ENCODE measurements around the gene SOD1.
"Not testable (repeated sequence)": the region's sequence is repeated elsewhere in the genome, so short reads cannot be mapped to it uniquely, and the experiment has no call there.

SOD1 gene

DNA sequence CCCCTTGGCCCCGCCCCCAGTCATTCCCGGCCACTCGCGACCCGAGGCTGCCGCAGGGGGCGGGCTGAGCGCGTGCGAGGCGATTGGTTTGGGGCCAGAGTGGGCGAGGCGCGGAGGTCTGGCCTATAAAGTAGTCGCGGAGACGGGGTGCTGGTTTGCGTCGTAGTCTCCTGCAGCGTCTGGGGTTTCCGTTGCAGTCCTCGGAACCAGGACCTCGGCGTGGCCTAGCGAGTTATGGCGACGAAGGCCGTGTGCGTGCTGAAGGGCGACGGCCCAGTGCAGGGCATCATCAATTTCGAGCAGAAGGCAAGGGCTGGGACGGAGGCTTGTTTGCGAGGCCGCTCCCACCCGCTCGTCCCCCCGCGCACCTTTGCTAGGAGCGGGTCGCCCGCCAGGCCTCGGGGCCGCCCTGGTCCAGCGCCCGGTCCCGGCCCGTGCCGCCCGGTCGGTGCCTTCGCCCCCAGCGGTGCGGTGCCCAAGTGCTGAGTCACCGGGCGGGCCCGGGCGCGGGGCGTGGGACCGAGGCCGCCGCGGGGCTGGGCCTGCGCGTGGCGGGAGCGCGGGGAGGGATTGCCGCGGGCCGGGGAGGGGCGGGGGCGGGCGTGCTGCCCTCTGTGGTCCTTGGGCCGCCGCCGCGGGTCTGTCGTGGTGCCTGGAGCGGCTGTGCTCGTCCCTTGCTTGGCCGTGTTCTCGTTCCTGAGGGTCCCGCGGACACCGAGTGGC is at the start of gene SOD1:
SOD1 (plus strand) TSS at position 158 of the 723 bp plus-strand sequence; CDS start at position 235, 77 bp downstream.
- peak; percentile 91 to 94 (median 94) for DNase-seq (ENCODE audit: low read depth in 2 of 3, low spot score in 1 of 3)

- DNase-seq (ENCODE audit: low read depth in 2 of 3, low spot score in 1 of 3), result no peak
Measured at GRCh38 chr21:31611445-31611844, 48.0 kb upstream of the SOD1 start.

- no peak for DNase-seq (ENCODE audit: low read depth in 2 of 3, low spot score in 1 of 3)
Measured at GRCh38 chr21:31612894-31613785, 46.4 kb upstream of the SOD1 start.

DNA sequence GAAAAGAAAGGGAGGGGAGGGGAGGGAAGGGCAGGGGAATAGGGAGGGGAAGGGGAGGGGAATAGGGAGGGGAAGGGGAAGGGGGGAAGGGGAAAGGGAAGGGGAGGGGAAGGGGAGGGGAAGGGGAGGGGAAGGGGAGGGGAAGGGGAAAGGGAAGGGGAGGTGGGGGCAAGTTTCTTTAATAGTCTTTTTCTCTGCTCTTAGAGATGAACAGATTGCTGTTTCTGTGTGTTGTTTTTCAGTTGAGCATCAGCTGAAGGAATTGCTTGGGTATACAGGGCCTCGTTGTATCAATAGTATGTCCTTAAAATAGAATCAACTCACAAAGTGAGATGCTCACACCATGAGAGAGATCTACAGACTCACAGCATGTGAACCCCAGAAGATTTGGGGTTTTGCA is 44.8 kb upstream of the SOD1 start:
- DNase-seq (ENCODE audit: low read depth in 2 of 3, low spot score in 1 of 3), result no peak

DNA sequence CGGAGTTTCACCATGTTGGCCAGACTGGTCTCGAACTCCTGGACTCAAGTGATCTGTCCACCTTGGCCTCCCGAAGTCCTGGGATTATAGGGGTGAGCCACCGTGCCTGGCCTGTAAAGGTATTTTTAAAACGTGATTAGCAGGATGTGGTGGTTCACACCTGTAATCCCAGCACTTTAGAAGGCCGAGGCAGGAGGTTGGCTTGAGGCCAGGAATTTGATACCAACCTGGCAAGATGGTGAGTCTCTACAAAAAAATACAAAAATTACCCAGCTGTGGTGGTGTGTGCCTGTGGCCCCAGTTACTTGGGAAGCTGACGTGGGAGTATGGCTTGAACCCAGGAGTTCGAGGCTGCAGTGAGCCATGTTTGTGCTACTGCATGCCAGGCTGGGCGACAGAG is 43.3 kb upstream of the SOD1 start:
- DNase-seq (ENCODE audit: low read depth in 2 of 3, low spot score in 1 of 3), result no peak

GRCh38 chr21:31618696-31619430 is 40.6 kb upstream of the SOD1 start:
- no peak for DNase-seq (ENCODE audit: low read depth in 2 of 3, low spot score in 1 of 3)

DNA sequence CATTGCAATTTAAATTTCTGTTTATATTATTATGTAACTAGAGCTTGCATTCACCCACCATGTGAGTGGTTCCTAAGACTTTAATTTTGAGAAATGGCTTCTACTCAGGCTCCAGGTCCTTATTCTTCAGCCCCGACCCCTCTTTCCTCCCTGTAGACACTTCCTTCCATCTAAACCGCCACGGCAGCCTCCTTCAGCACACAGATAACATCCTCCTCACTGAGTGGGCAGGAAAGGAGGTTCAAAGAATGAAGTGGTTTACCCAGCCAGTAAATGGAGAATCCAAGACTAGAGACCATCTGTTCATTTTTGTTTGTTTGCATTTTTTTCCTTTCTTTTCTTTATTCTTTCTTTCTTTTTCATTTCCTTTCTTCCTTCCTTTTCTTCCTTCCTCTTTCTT is 37.1 kb upstream of the SOD1 start:
- no peak for DNase-seq (ENCODE audit: low read depth in 2 of 3, low spot score in 1 of 3)

GRCh38 chr21:31623664-31624063 is 35.8 kb upstream of the SOD1 start:
- DNase-seq (ENCODE audit: low read depth in 2 of 3, low spot score in 1 of 3), result no peak

DNA sequence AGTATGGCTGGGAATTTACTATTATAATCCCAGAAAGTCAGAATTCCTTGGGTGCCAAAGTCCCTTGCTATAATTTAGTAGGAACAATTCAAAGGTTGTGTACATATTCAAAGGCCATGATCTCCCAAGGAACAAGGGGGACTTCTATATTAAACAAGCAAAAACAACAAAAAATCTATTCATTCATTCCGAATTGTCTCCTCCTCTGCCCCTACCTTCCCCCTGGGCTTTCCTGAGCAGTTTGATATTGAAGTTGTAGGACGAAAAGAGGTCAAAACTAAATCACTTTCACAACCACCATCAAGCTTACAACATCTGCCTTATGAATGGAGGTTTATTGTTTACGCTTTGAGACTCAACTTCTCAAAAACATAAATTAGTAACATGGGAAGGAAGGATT is 35.3 kb upstream of the SOD1 start:
- no peak for DNase-seq (ENCODE audit: low read depth in 2 of 3, low spot score in 1 of 3)

GRCh38 chr21:31624961-31625491 is 34.5 kb upstream of the SOD1 start:
- no peak for DNase-seq (ENCODE audit: low read depth in 2 of 3, low spot score in 1 of 3)

DNA sequence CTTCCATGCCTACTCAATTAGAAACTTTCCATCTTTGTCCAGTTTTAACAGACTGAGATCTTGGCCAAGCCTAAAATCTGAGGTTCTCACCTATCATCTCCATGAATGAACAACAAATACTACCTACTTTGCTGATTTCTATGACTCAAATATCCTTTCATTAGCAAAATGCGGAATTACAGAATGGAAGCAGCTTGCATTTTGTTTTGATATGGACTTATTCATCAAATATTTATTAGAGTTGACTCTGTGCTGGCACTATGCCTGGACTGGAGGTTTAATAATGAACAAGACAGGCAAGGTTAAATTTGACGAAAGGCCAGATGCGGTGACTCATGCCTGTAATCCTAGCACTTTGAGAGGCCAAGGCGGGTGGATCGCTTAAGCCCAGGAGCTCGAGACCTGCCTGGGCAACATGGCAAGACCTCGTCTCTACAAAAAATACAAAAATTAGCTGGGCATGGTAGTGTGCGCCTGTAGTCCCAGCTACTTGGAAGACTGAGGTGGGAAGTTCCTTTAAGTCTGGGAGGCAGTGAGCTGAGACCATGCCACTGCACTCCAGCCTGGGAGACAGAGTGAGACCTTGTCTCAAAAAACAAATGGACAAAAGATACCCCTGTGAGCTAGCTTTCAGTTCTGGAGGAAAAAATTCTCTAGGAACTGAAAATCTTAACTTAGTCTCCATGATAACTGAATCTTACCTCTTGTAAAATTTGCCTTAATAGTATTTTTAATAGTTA is 29.4 kb upstream of the SOD1 start:
- DNase-seq (ENCODE audit: low read depth in 2 of 3, low spot score in 1 of 3), result no peak

- not testable (repeated sequence) for DNase-seq (ENCODE audit: low read depth in 2 of 3, low spot score in 1 of 3)
Measured at GRCh38 chr21:31631881-31632280, 27.6 kb upstream of the SOD1 start.

DNA sequence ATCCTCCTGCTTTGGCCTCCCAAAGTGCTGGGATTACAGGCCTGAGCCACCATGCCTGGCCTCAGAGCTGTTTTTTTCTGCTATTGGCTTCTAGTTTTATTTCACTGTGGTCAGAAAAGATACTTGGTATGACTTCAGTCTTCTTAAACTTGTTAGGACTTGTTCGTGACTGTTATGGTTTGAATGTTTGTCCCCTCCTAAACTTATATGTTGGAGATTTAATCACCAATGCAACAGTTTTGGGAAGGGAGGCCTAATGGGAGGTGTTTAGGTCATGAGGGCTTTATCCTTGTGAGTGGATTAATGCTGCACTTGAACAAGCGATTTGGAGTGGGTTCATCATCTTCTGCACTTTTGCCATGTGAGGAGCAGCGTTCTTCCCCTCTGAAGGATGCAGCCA is 24.5 kb upstream of the SOD1 start:
- DNase-seq (ENCODE audit: low read depth in 2 of 3, low spot score in 1 of 3), result no peak

- no peak for DNase-seq (ENCODE audit: low read depth in 2 of 3, low spot score in 1 of 3)
Measured at GRCh38 chr21:31636874-31637273, 22.6 kb upstream of the SOD1 start.

DNA sequence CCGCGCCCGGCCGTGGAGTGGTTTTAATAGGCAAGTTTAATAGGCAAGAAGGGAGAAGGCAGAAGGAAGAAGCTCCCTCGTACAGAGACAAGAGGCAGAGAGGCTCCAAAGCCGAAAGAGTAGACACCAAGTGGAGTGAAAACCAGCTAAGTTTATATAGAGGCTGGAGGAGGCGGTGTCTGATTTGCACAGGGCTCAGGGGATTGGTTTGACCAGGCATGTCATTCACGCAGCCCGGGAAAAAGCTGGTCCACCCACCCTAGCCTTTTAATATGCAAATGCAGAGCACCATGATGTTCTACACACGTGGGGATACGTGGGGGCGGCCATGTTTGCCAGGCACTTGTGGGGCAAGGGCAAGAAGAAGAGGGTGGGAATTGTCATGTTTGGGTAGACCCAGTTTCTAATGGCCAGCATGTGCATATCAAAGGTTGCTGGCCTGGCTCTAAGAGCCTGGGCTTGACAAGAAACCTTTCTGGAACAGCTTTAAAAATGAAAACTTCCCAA is 18.0 kb upstream of the SOD1 start:
- DNase-seq (ENCODE audit: low read depth in 2 of 3, low spot score in 1 of 3), result no peak

- no peak for DNase-seq (ENCODE audit: low read depth in 2 of 3, low spot score in 1 of 3)
Measured at GRCh38 chr21:31644643-31645042, 14.8 kb upstream of the SOD1 start.

- DNase-seq (ENCODE audit: low read depth in 2 of 3, low spot score in 1 of 3), result no peak
Measured at GRCh38 chr21:31647650-31648049, 11.8 kb upstream of the SOD1 start.

DNA sequence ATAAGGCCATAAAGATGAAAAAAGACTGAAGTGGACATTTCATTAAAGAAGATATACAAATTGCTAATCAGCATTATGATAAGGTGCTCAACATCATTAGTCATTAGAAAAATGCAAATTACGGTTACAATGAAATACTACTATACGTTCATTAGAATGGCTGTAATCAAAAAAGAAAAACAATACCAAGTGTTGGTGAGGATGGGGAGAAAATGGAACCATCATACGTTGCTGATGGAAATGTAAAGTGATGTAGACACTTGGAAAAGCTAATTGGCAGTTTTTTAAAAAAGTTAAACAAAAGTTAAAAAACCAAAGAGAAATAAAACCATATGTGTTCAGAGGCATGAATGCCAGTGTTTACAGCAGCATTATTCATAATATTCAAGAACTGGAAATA is 8.6 kb upstream of the SOD1 start:
- no peak for DNase-seq (ENCODE audit: low read depth in 2 of 3, low spot score in 1 of 3)

DNA sequence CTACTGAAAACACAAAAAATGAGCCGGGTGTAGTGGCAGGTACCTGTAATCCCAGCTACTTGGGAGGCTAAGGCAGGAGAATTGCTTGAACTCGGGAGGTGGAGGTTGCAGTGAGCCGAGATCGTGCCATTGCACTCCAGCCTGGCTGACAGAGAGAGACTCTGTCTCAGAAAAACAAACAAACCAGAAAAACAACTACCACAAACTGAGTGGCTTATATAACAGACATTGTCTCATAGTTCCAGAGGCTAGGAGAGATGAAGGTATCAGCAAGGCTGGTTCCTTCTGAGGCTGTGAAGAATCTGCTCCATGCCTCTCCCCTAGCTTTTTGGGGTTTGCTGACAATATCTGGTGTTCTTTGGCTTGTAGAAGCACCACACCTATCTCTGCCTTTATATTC is 8.0 kb upstream of the SOD1 start:
- DNase-seq (ENCODE audit: low read depth in 2 of 3, low spot score in 1 of 3), result not testable (repeated sequence)

GRCh38 chr21:31654340-31654739 is 5.2 kb upstream of the SOD1 start:
- DNase-seq (ENCODE audit: low read depth in 2 of 3, low spot score in 1 of 3), result no peak
